ENCODE data around the gene HDAC4.

GRCh38 chr2:239000089-239000488 lies 400.7 kb downstream of the HDAC4 start:
- no peak for TF ChIP-seq CTCF (IDR thresholded peaks at IDR 0.05)
- TF ChIP-seq POLR2A (IDR thresholded peaks at IDR 0.05): no peak

All from stomach (tissue), 4 donors.